Spleen (tissue), 11 donors: Measurements from ENCODE around the gene ERAP2. TPM values are rescaled to one million over a fixed set of nuclear protein-coding genes. Genes with fewer than 3 reads are reported as not detected.

ENCODE experiments used
- DNase-seq: peaks from one replicate; pipeline ENCODE4 v3.0.0-alpha.2; 2020
- H3K27ac ChIP-seq, 8 donors: fragments of 200-600 bp; sonication (generic) in 7 of 8; 1 replicate in 4 of 8; 2 replicates in 4 of 8; pipeline versions ENCODE4 v1.5.0 to v1.8.0; 2016 to 2021; ENCODE audit warnings: inconsistent platforms in 4 of 8, mild to moderate bottlenecking in 4 of 8, moderate library complexity in 1 of 8
- H3K27me3 ChIP-seq, 7 donors: fragments of 200-600 bp; sonication (generic) in 6 of 7; replicated peaks in 1 of 7; 1 replicate in 4 of 7; 2 replicates in 3 of 7; pipeline versions ENCODE4 v1.5.0 to v1.8.0; 2016 to 2021; ENCODE audit warnings: inconsistent platforms in 3 of 7, mild to moderate bottlenecking in 1 of 7
- H3K36me3 ChIP-seq, 6 donors: fragments of 200-600 bp; sonication (generic) in 5 of 6; 1 replicate in 4 of 6; 2 replicates in 2 of 6; pipeline versions ENCODE4 v1.5.0 to v1.8.0; 2016 to 2021; ENCODE audit warnings: inconsistent platforms in 2 of 6
- H3K4me1 ChIP-seq, 6 donors: fragments of 200-600 bp; sonication (generic) in 5 of 6; 1 replicate in 3 of 6; 2 replicates in 3 of 6; pipeline versions ENCODE4 v1.5.0 to v1.8.0; 2016 to 2021; ENCODE audit warnings: inconsistent platforms in 3 of 6
- H3K4me3 ChIP-seq, 8 donors: fragments of 200-600 bp; sonication (generic) in 7 of 8; 1 replicate in 4 of 8; 2 replicates in 4 of 8; pipeline versions ENCODE4 v1.5.0 to v1.8.0; 2016 to 2021; ENCODE audit warnings: inconsistent platforms in 4 of 8, mild to moderate bottlenecking in 4 of 8, moderate library complexity in 2 of 8
- H3K9me3 ChIP-seq, 8 donors: fragments of 200-600 bp; sonication (generic) in 7 of 8; 1 replicate in 4 of 8; 2 replicates in 4 of 8; pipeline versions ENCODE4 v1.5.0 to v1.8.0; 2016 to 2021; ENCODE audit warnings: inconsistent platforms in 4 of 8
- CTCF ChIP-seq, 11 experiments: fragments of 200-600 bp in 7 of 11; fragments of 450-650 bp in 4 of 11; sonication (generic) in 4 of 11; IDR thresholded peaks in 8 of 11; conservative IDR thresholded peaks in 3 of 11; 1 replicate in 7 of 11; 2 replicates in 4 of 11; pipeline versions ENCODE4 v1.4.0 to v1.8.0; 2016 to 2021; ENCODE audit warnings: antibody characterized with exemption in 11 of 11, inconsistent platforms in 4 of 11, mild to moderate bottlenecking in 1 of 11
- POLR2A ChIP-seq, 3 donors: fragments of 450-650 bp; IDR thresholded peaks; one replicate each; pipeline ENCODE4 v1.5.1; 2017; ENCODE audit warnings: antibody characterized with exemption in 3 of 3, mild to moderate bottlenecking in 1 of 3
- POLR2AphosphoS5 ChIP-seq, 3 donors: sonication (generic); formaldehyde crosslinking; IDR thresholded peaks; one replicate each; pipeline ENCODE4 v1.5.1; 2017; ENCODE audit warnings: antibody characterized with exemption in 3 of 3
- WGBS, 5 donors: extraction: QIAGEN DNeasy Blood & Tissue Kit in 3 of 5; methylation state at CpG; one replicate each; pipeline versions ENCODE4 v1.1.5 to v1.1.7; 2013 to 2018; 5-methylcytosine and 5-hydroxymethylcytosine counted together
- intact Hi-C: fragments of 100-400 bp; cut with DNase I; formaldehyde crosslinking; loops from one replicate; pipeline ENCODE4 v1.15.0; 2023; ENCODE audit warnings: low total_unique reads
- polyA plus RNA-seq, 3 donors: library from polyadenylated mRNA; stranded (reverse); fragments of 200-250 nt; gene quantifications; one replicate each; pipeline ENCODE4 v1.2.1, GENCODE V29; 2013
- total RNA-seq, 7 donors: library from RNA; depleted of rRNA in 3 of 7; stranded (reverse); fragments of >200 nt in 3 of 7; fragmentation: NEBNext Ultra II Directional in 4 of 7; extraction: Animal tissue kit (Norgen Biotek cat#: 25700) in 4 of 7; gene quantifications; one replicate each; pipeline versions ENCODE4 v1.1.0 to v1.2.1, GENCODE V29; 2016 to 2021
- donor health status: healthy with polysubstance abuse.
- donor health status: DM: no; HTN: no; CAD: no; lungs with moderate emphysema.
- donor health status: DM: no; HTN: no; CAD: no.
- donor health status: Bipolar disorder and iron deficiency.
- donor health status: healthy.
- donor health status: DM: no; HTN: no; CAD: no.
- donor health status: DM: yes; HTN: yes; CAD: no.

ERAP2 gene
- total and polyA plus RNA-seq, 10 donors = 10.6 to 91.8 (median 56.6) TPM

GRCh38 chr5:96962540-96962991, 86.3 kb downstream of the ERAP2 start:
- intact Hi-C loops = no loop called here
- DNase-seq = no peak
- Histone ChIP-seq H3K36me3 (peaks cover 0 to 6% (median 0%) of the 10 kb centered on the region in 6 donors), H3K4me3 (peak overlapping the region in 1 of 8 donors; percentile 11), H3K9me3 (no peaks in the 10 kb centered on the region), H3K27me3 (no peaks in the 10 kb centered on the region), H3K4me1 (peaks cover 48 to 98% (median 77%) of the 10 kb centered on the region in 6 donors), H3K27ac (peak overlapping the region; percentile 28 to 80 (median 68))
- TF ChIP-seq POLR2AphosphoS5 (IDR thresholded peaks at IDR 0.05) (no peak), POLR2A (IDR thresholded peaks at IDR 0.05) (no peak), CTCF (IDR thresholded peaks at IDR 0.05 in 8 of 11, conservative IDR thresholded peaks at IDR 0.05 in 3 of 11) (no peak)
- 41 to 52% (median 50%) methylated on average over 4 of the region's 4 CpGs for WGBS, 5 donors

- Histone ChIP-seq H3K4me3 (no peak overlapping the region), H3K36me3 (peaks cover 0 to 6% (median 0%) of the 10 kb centered on the region in 6 donors), H3K4me1 (peaks cover 46 to 98% (median 75%) of the 10 kb centered on the region in 6 donors), H3K27ac (peak overlapping the region; percentile 28 to 80 (median 68)), H3K27me3 (no peaks in the 10 kb centered on the region), H3K9me3 (no peaks in the 10 kb centered on the region)
- TF ChIP-seq POLR2AphosphoS5 (IDR thresholded peaks at IDR 0.05) (peak in 1 of 3 donors; percentile 12), CTCF (IDR thresholded peaks at IDR 0.05 in 8 of 11, conservative IDR thresholded peaks at IDR 0.05 in 3 of 11) (no peak), POLR2A (IDR thresholded peaks at IDR 0.05) (no peak)
- no peak for DNase-seq
- intact Hi-C loops = no loop called here
- WGBS, 5 donors = 16 to 32% (median 19%) methylated on average over 3 of the region's 3 CpGs
Measured at GRCh38 chr5:96963267-96963666, 87.0 kb downstream of the ERAP2 start.

GRCh38 chr5:96966801-96967200, 90.5 kb downstream of the ERAP2 start:
- intact Hi-C loops = no loop called here
- whole genome bisulfite sequencing, 5 donors = 88 to 93% (median 90%) methylated on average over 4 of the region's 4 CpGs
- Histone ChIP-seq H3K36me3 (peaks cover 0 to 6% (median 0%) of the 10 kb centered on the region in 6 donors), H3K4me3 (no peak overlapping the region), H3K4me1 (peaks cover 36 to 98% (median 67%) of the 10 kb centered on the region in 6 donors), H3K27me3 (no peaks in the 10 kb centered on the region), H3K27ac (no peak overlapping the region), H3K9me3 (no peaks in the 10 kb centered on the region)
- no peak for DNase-seq
- TF ChIP-seq CTCF (IDR thresholded peaks at IDR 0.05 in 8 of 11, conservative IDR thresholded peaks at IDR 0.05 in 3 of 11) (no peak), POLR2A (IDR thresholded peaks at IDR 0.05) (no peak), POLR2AphosphoS5 (IDR thresholded peaks at IDR 0.05) (no peak)

- no peak for TF ChIP-seq POLR2AphosphoS5 (IDR thresholded peaks at IDR 0.05)
- no peak for TF ChIP-seq POLR2A (IDR thresholded peaks at IDR 0.05)
- TF ChIP-seq CTCF (IDR thresholded peaks at IDR 0.05 in 8 of 11, conservative IDR thresholded peaks at IDR 0.05 in 3 of 11) = no peak
- WGBS, 5 donors = 0 to 98% (median 76%) methylated on average over 1 of the region's 1 CpG
- peaks cover 0 to 6% (median 0%) of the 10 kb centered on the region in 6 donors for H3K36me3 ChIP-seq
- no peak overlapping the region for H3K27ac ChIP-seq
- DNase-seq = no peak
- no peaks in the 10 kb centered on the region for H3K9me3 ChIP-seq
- peaks cover 30 to 98% (median 67%) of the 10 kb centered on the region in 6 donors for H3K4me1 ChIP-seq
- intact Hi-C loops = no loop called here
- H3K27me3 ChIP-seq = no peaks in the 10 kb centered on the region
- H3K4me3 ChIP-seq = no peak overlapping the region
Measured at GRCh38 chr5:96967400-96967799, 91.1 kb downstream of the ERAP2 start.
